Cerebellar cortex (tissue), 1 donor: ENCODE results near the gene LYSMD2.
"Not testable (repeated sequence)": the region's sequence is repeated elsewhere in the genome, so short reads cannot be mapped to it uniquely, and the experiment has no call there.

ENCODE experiments used
- DNase-seq: peaks from one replicate; pipeline ENCODE4 v3.0.0-alpha.2; 2015; ENCODE audit warnings: low spot score

The LYSMD2 gene

GRCh38 chr15:51737522-51738305 lies at the start of gene LYSMD2:
TSS of gene LYSMD2 (minus strand) at chr15:51737655. CDS start at chr15:51737622, 33 bp downstream.
- peak; percentile 68 for DNase-seq

- DNase-seq, result not testable (repeated sequence)
These were observed 49.7 kb upstream of the LYSMD2 start for GRCh38 chr15:51787130-51787529.

- no peak for DNase-seq
These were observed 46.5 kb upstream of the LYSMD2 start for GRCh38 chr15:51783967-51784366.

GRCh38 chr15:51782357-51782896 lies 45.0 kb upstream of the LYSMD2 start:
- no peak for DNase-seq

GRCh38 chr15:51781506-51781905 lies 44.1 kb upstream of the LYSMD2 start:
- no peak for DNase-seq

GRCh38 chr15:51780636-51781035 lies 43.2 kb upstream of the LYSMD2 start:
- no peak for DNase-seq

GRCh38 chr15:51776952-51777569 lies 39.6 kb upstream of the LYSMD2 start:
- DNase-seq, result peak; percentile 91

GRCh38 chr15:51775967-51776816 lies 38.7 kb upstream of the LYSMD2 start:
- peak; percentile 72 for DNase-seq

GRCh38 chr15:51774916-51775315 lies 37.5 kb upstream of the LYSMD2 start:
- DNase-seq, result no peak

- DNase-seq, result no peak
These were observed 34.3 kb upstream of the LYSMD2 start for GRCh38 chr15:51771773-51772172.

- no peak for DNase-seq
These were observed 33.4 kb upstream of the LYSMD2 start for GRCh38 chr15:51770902-51771301.

GRCh38 chr15:51768018-51768417 lies 30.6 kb upstream of the LYSMD2 start:
- peak; percentile 31 for DNase-seq

- DNase-seq, result peak; percentile 19
These were observed 28.9 kb upstream of the LYSMD2 start for GRCh38 chr15:51766341-51766740.

GRCh38 chr15:51765751-51766150 lies 28.3 kb upstream of the LYSMD2 start:
- DNase-seq, result peak; percentile 29

GRCh38 chr15:51760805-51761204 lies 23.4 kb upstream of the LYSMD2 start:
- DNase-seq, result no peak

GRCh38 chr15:51759557-51760070 lies 22.2 kb upstream of the LYSMD2 start:
- DNase-seq, result peak; percentile 63

GRCh38 chr15:51758645-51759044 lies 21.2 kb upstream of the LYSMD2 start:
- DNase-seq, result peak; percentile 94

- no peak for DNase-seq
These were observed 20.0 kb upstream of the LYSMD2 start for GRCh38 chr15:51757450-51757849.

GRCh38 chr15:51756482-51756881 lies 19.0 kb upstream of the LYSMD2 start:
- DNase-seq, result no peak

- no peak for DNase-seq
These were observed 18.3 kb upstream of the LYSMD2 start for GRCh38 chr15:51755790-51756189.

GRCh38 chr15:51754267-51754666 lies 16.8 kb upstream of the LYSMD2 start:
- no peak for DNase-seq

- DNase-seq, result peak; percentile 16
These were observed 15.4 kb upstream of the LYSMD2 start for GRCh38 chr15:51752888-51753287.
